ENCODE results near the gene SPATS2L.

- TF ChIP-seq POLR2A (IDR thresholded peaks at IDR 0.05; ENCODE audit: low read depth, low read length) (no peak), POLR2AphosphoS5 (IDR thresholded peaks at IDR 0.05; ENCODE audit: low read depth, low read length) (no peak), TAF1 (IDR thresholded peaks at IDR 0.05; ENCODE audit: low read depth, low read length) (no peak), SPI1 (IDR thresholded peaks at IDR 0.05; ENCODE audit: low read depth, low read length) (no peak)
Observed at GRCh38 chr2:200337621-200338020, 31.1 kb downstream of the SPATS2L start.

All from GM12891 (cell line).